Measurements from ENCODE around the gene RPS15. TPM values are rescaled to one million over a fixed set of nuclear protein-coding genes. Genes with fewer than 3 reads are reported as not detected.

RPS15 gene
- total and polyA plus RNA-seq, 2 of the 13 experiments (the other 11 are each of a cell fraction or from before 2014, with no cell fraction given): 695 to 1,411 TPM

DNA sequence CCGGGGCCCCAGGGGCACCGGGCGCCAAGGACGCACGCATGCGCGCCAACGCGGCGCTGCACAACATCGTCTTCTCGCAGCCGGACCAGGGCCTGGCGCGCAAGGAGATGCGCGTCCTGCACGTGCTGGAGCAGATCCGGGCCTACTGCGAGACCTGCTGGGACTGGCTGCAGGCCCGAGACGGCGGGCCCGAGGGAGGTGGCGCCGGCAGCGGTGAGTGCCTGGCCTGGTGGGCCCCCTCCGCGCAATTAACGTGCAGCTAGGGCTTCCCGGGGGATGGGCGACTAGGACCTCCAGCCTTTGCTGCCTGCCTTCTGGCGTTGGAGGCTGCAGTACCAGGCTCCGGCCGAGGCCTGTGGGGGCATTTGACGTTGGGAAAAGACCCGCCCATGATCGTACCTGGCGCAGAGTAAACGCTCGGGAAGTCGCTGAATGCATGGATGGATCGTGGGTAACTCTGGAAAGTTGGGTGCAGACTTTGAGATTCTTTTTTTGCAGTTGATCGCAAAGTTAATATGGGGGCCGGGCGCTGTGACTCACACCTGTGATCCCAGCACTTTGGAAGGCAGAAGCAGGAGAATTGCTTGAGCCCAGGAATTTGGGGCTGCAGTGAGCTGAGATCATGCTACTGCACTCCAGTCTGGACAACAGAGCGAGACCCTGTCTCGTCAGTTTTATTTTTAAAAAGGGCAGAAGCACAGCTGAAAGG, 19.0 kb downstream of the RPS15 start (continued):
- TF ChIP-seq SAFB2 (CRISPR knock-in tag; IDR thresholded peaks at IDR 0.05; ENCODE audit: borderline replicate concordance, low read depth): 0 out of 2 replicates have a peak, but pooled peaks have one; percentile 34
- TF ChIP-seq, protein P1, sequence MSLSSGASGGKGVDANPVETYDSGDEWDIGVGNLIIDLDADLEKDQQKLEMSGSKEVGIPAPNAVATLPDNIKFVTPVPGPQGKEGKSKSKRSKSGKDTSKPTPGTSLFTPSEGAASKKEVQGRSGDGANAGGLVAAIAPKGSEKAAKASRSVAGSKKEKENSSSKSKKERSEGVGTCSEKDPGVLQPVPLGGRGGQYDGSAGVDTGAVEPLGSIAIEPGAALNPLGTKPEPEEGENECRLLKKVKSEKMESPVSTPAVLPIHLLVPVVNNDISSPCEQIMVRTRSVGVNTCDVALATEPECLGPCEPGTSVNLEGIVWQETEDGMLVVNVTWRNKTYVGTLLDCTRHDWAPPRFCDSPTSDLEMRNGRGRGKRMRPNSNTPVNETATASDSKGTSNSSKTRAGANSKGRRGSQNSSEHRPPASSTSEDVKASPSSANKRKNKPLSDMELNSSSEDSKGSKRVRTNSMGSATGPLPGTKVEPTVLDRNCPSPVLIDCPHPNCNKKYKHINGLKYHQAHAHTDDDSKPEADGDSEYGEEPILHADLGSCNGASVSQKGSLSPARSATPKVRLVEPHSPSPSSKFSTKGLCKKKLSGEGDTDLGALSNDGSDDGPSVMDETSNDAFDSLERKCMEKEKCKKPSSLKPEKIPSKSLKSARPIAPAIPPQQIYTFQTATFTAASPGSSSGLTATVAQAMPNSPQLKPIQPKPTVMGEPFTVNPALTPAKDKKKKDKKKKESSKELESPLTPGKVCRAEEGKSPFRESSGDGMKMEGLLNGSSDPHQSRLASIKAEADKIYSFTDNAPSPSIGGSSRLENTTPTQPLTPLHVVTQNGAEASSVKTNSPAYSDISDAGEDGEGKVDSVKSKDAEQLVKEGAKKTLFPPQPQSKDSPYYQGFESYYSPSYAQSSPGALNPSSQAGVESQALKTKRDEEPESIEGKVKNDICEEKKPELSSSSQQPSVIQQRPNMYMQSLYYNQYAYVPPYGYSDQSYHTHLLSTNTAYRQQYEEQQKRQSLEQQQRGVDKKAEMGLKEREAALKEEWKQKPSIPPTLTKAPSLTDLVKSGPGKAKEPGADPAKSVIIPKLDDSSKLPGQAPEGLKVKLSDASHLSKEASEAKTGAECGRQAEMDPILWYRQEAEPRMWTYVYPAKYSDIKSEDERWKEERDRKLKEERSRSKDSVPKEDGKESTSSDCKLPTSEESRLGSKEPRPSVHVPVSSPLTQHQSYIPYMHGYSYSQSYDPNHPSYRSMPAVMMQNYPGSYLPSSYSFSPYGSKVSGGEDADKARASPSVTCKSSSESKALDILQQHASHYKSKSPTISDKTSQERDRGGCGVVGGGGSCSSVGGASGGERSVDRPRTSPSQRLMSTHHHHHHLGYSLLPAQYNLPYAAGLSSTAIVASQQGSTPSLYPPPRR (CRISPR knock-in tag; IDR thresholded peaks at IDR 0.05; ENCODE audit: borderline replicate concordance): no peak
- no peak for TF ChIP-seq ZBTB8A (CRISPR knock-in tag; IDR thresholded peaks at IDR 0.05; ENCODE audit: borderline replicate concordance, low read depth)
- TF ChIP-seq, protein P2, sequence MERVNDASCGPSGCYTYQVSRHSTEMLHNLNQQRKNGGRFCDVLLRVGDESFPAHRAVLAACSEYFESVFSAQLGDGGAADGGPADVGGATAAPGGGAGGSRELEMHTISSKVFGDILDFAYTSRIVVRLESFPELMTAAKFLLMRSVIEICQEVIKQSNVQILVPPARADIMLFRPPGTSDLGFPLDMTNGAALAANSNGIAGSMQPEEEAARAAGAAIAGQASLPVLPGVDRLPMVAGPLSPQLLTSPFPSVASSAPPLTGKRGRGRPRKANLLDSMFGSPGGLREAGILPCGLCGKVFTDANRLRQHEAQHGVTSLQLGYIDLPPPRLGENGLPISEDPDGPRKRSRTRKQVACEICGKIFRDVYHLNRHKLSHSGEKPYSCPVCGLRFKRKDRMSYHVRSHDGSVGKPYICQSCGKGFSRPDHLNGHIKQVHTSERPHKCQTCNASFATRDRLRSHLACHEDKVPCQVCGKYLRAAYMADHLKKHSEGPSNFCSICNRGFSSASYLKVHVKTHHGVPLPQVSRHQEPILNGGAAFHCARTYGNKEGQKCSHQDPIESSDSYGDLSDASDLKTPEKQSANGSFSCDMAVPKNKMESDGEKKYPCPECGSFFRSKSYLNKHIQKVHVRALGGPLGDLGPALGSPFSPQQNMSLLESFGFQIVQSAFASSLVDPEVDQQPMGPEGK (CRISPR knock-in tag; IDR thresholded peaks at IDR 0.05): peak; percentile 24; the same call in 1 of the 2 replicates
- TF ChIP-seq HNRNPLL (IDR thresholded peaks at IDR 0.05; ENCODE audit: low read depth, low read length, poor library complexity, severe bottlenecking): peak; percentile 87
- TF ChIP-seq ZNF652 (CRISPR knock-in tag; IDR thresholded peaks at IDR 0.05; ENCODE audit: borderline replicate concordance, low read depth): no peak
- TF ChIP-seq, protein P3, sequence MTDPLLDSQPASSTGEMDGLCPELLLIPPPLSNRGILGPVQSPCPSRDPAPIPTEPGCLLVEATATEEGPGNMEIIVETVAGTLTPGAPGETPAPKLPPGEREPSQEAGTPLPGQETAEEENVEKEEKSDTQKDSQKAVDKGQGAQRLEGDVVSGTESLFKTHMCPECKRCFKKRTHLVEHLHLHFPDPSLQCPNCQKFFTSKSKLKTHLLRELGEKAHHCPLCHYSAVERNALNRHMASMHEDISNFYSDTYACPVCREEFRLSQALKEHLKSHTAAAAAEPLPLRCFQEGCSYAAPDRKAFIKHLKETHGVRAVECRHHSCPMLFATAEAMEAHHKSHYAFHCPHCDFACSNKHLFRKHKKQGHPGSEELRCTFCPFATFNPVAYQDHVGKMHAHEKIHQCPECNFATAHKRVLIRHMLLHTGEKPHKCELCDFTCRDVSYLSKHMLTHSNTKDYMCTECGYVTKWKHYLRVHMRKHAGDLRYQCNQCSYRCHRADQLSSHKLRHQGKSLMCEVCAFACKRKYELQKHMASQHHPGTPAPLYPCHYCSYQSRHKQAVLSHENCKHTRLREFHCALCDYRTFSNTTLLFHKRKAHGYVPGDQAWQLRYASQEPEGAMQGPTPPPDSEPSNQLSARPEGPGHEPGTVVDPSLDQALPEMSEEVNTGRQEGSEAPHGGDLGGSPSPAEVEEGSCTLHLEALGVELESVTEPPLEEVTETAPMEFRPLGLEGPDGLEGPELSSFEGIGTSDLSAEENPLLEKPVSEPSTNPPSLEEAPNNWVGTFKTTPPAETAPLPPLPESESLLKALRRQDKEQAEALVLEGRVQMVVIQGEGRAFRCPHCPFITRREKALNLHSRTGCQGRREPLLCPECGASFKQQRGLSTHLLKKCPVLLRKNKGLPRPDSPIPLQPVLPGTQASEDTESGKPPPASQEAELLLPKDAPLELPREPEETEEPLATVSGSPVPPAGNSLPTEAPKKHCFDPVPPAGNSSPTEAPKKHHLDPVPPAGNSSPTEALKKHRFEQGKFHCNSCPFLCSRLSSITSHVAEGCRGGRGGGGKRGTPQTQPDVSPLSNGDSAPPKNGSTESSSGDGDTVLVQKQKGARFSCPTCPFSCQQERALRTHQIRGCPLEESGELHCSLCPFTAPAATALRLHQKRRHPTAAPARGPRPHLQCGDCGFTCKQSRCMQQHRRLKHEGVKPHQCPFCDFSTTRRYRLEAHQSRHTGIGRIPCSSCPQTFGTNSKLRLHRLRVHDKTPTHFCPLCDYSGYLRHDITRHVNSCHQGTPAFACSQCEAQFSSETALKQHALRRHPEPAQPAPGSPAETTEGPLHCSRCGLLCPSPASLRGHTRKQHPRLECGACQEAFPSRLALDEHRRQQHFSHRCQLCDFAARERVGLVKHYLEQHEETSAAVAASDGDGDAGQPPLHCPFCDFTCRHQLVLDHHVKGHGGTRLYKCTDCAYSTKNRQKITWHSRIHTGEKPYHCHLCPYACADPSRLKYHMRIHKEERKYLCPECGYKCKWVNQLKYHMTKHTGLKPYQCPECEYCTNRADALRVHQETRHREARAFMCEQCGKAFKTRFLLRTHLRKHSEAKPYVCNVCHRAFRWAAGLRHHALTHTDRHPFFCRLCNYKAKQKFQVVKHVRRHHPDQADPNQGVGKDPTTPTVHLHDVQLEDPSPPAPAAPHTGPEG (CRISPR knock-in tag; IDR thresholded peaks at IDR 0.05): no peak
- no peak for TF ChIP-seq TBP (CRISPR knock-in tag; IDR thresholded peaks at IDR 0.05)
- TF ChIP-seq ZNF441 (CRISPR knock-in tag; IDR thresholded peaks at IDR 0.05; ENCODE audit: borderline replicate concordance): no peak
- no peak for TF ChIP-seq ZNF263 (CRISPR knock-in tag; IDR thresholded peaks at IDR 0.05)
- no peak for TF ChIP-seq HNRNPH1 (optimal IDR thresholded peaks at IDR 0.05; ENCODE audit: low read depth, low read length)
- no peak for TF ChIP-seq ZFAT (CRISPR knock-in tag; conservative IDR thresholded peaks at IDR 0.05)
- no peak for TF ChIP-seq ZNF790 (CRISPR knock-in tag; IDR thresholded peaks at IDR 0.05; ENCODE audit: borderline replicate concordance)
- TF ChIP-seq HNRNPL (IDR thresholded peaks at IDR 0.05; ENCODE audit: low read depth, low read length): no peak
